GM19193 (cell line): ENCODE results near the gene ANKRD36B.

ENCODE experiments used
- POLR2A ChIP-seq: IDR thresholded peaks from 4 replicates; pipeline ENCODE4 v1.6.1; 2011; ENCODE audit not compliant: insufficient read depth, insufficient read length; ENCODE audit errors: extremely low read depth

ANKRD36B gene

DNA sequence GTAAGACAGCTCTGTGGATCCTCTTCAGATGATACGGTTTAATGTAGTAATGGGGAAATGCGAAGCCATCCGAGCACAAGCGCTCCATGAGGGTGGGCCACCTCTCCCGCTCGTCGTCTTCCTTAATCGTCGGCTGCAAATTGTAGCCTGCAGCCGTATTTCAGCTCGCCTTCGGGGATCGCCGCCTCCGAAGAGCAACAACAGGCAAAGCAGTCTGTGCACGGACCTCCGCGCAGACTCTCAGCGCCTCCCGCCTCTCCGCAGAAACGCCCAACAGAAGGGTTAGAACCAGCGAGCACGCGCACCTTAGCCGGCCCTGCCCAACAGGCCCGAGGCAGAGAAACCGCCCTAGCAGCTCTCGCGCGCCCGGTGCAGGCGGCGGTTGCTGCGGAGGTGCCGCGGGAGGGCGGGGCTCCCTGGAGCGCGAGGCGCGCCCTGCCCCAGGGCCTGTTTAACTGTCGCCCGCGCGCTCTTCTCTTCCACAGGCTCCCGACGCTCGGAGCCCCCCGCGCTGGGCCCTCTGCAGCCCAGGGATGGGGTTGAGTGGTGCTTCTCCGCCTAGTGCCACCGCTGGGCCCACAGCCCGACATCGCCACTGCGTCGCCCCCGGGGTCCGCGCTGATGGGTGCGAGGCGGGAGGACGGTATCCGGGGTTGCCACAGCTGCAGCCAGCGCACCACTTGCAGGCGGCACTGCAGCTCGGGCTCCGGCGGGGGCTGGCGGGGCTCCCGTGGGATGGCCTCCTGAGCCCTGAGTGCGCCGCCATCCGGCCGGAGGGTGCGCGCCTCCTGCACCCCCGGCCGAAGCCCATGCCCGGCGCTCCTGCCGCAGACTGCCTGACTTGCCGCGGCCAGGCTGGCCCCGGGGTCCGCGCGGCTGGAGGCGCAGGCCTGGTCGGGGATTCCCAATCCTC, at the start of gene ANKRD36B:
ANKRD36B (minus strand) TSS at position 280 of the 913 bp plus-strand sequence; CDS start at position 88, 192 bp downstream.
- TF ChIP-seq POLR2A: peak; percentile 63

DNA sequence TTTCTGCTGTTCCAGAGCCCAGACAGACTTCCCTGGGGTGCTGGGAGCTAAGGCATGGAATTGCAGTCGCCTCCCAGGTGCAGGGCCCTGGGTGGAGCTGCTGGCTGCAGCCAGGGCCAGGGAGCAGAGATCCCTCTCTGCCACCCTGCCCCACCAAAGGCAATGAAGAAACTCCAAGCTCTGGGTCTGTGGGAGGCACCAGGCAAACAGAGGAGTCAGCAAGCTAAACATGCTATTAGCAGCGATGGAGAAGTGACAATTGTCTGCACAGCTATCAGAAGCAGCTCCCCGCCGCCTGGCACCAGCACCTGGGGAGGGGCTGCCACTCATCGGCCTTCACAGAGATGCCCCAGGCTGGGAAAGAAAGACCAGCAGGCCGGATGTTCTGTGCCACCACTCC, 28.2 kb upstream of the ANKRD36B start:
- TF ChIP-seq POLR2A: no peak

DNA sequence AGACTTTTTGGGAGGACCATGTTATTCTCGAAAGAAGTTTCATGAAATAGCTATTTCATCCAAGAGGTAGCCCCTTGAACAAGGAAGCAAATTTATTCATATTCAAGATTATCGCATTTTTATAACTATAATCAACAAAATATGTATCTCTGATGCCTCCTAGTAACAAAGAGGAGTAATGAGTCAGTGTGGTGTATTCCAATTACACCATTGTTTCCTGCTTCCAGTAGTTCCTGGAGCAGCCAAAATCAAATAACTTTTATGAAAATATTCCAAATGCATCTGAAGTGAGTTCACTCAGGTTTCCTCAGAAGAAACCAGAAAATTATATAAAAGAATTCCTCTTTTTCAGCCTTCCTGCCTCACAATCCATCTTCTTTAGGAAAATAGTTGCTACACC, 43.0 kb downstream of the ANKRD36B start:
- TF ChIP-seq POLR2A: no peak
